GM12878 (cell line): ENCODE results near the gene PLEKHH1. TPM values are rescaled to one million over a fixed set of nuclear protein-coding genes. Genes with fewer than 3 reads are reported as not detected.

Experiments used
- ATAC-seq: fragments of 200-7000 bp; cut with Tn5 transposase; 3 replicates; pipeline ENCODE4 v1.9.1; 2020; ENCODE audit warnings: mild to moderate bottlenecking, moderate library complexity
- BruUV-seq: library from RNA; stranded (reverse); fragments of 400-500 nt; replicated peaks from 2 replicates; lab custom pipeline; 2021; lab: Mats Ljungman, UMichigan
- CTCF ChIA-PET: fragments of 300-600 bp; sonication (Branson Sonifier 250); formaldehyde crosslinking; extraction: SDS; loops from one replicate; lab custom pipeline; 2021; ENCODE audit warnings: inconsistent platforms; lab: Yijun Ruan, JAX
- POLR2A ChIA-PET: fragments of 350-600 bp; formaldehyde crosslinking; extraction: SDS; loops from one replicate; lab custom pipeline; 2021; ENCODE audit warnings: inconsistent platforms; lab: Charles Lee
- RAD21 ChIA-PET: fragments of 300-600 bp; sonication (Branson Sonifier 250); formaldehyde crosslinking; loops from one replicate; lab custom pipeline; 2023; ENCODE audit warnings: antibody characterized with exemption; ENCODE audit not compliant: unreplicated experiment; lab: Charles Lee
- SMC1A ChIA-PET: fragments of 300-600 bp; sonication (Branson Sonifier 250); formaldehyde crosslinking; loops from one replicate; lab custom pipeline; 2023; ENCODE audit not compliant: unreplicated experiment, uncharacterized antibody; lab: Charles Lee
- DNase-seq: peaks from one replicate; pipeline ENCODE4 v3.0.0-alpha.2; 2011; ENCODE audit warnings: low read depth, low spot score
- FAIRE-seq: peaks from 3 replicates; lab custom pipeline; 2011; peaks lifted over from hg19 to GRCh38; lab: Jason Lieb, UNC
- H2AFZ ChIP-seq: 2 replicates; pipeline ENCODE4 v1.6.0; 2011; ENCODE audit warnings: low read depth, low read length, control low read depth; ENCODE audit not compliant: control insufficient read depth
- H3K27ac ChIP-seq: 2 replicates; pipeline ENCODE4 v1.5.1; 2011; ENCODE audit warnings: control low read depth; ENCODE audit not compliant: control insufficient read depth, insufficient read depth
- H3K27me3 ChIP-seq, 2 experiments: replicated peaks in 1 of 2; 2 replicates each; pipeline versions ENCODE4 v1.6.0 to v1.6.1; 2011; ENCODE audit warnings: low read length in 1 of 2; ENCODE audit not compliant: control insufficient read depth in 2 of 2, insufficient read depth in 2 of 2
- H3K36me3 ChIP-seq, 2 experiments: 2 replicates each; pipeline ENCODE4 v1.5.1; 2011; ENCODE audit warnings: low read length in 1 of 2; ENCODE audit not compliant: control insufficient read depth in 2 of 2, insufficient read depth in 2 of 2
- H3K4me1 ChIP-seq: 2 replicates; pipeline ENCODE4 v1.6.1; 2011; ENCODE audit warnings: mild to moderate bottlenecking, low read length, moderate library complexity, mixed read lengths; ENCODE audit not compliant: control insufficient read depth, insufficient read depth
- H3K4me2 ChIP-seq: 2 replicates; pipeline ENCODE4 v1.6.0; 2011; ENCODE audit warnings: control low read depth; ENCODE audit not compliant: control insufficient read depth, insufficient read depth
- H3K4me3 ChIP-seq: fragments of 200-600 bp; sonication (generic); 2 replicates; pipeline ENCODE4 v1.5.1; 2016
- H3K79me2 ChIP-seq: 2 replicates; pipeline ENCODE4 v1.6.0; 2011; ENCODE audit warnings: low read length; ENCODE audit not compliant: control insufficient read depth, insufficient read depth
- H3K9ac ChIP-seq: 2 replicates; pipeline ENCODE4 v1.8.0; 2011; ENCODE audit warnings: low read length, control low read depth, mixed read lengths; ENCODE audit not compliant: control insufficient read depth, insufficient read depth
- H3K9me3 ChIP-seq: replicated peaks from 3 replicates; pipeline ENCODE4 v1.5.1; 2011; ENCODE audit warnings: mild to moderate bottlenecking, low read length; ENCODE audit not compliant: control insufficient read depth, insufficient read depth
- H4K20me1 ChIP-seq: 2 replicates; pipeline ENCODE4 v1.6.0; 2011; ENCODE audit not compliant: control insufficient read depth, insufficient read depth
- BRCA1 ChIP-seq: IDR thresholded peaks from 2 replicates; pipeline ENCODE4 v1.6.1; 2011; ENCODE audit warnings: low read depth, low read length, improper control_type of control experiment
- CEBPB ChIP-seq, 2 experiments: fragments of 150-350 bp in 1 of 2; IDR thresholded peaks; 2 replicates each; pipeline ENCODE4 v1.6.1; 2012 to 2014; ENCODE audit warnings: low read depth in 2 of 2, low read length in 2 of 2, borderline replicate concordance in 1 of 2, inconsistent platforms in 1 of 2
- EGR1 ChIP-seq, 2 experiments: IDR thresholded peaks; 1 replicate in 1 of 2; 2 replicates in 1 of 2; pipeline ENCODE4 v1.6.1; 2011 to 2012; ENCODE audit warnings: low read depth in 2 of 2, low read length in 2 of 2, borderline replicate concordance in 1 of 2, mild to moderate bottlenecking in 1 of 2, moderate library complexity in 1 of 2
- IKZF1 ChIP-seq: fragments of 450-650 bp; conservative IDR thresholded peaks from 2 replicates; pipeline ENCODE4 v1.6.1; 2017; ENCODE audit warnings: antibody characterized with exemption, mild to moderate bottlenecking
- IKZF2 ChIP-seq, 2 experiments: fragments of 450-650 bp; IDR thresholded peaks; 2 replicates each; pipeline ENCODE4 v1.6.1; 2017; ENCODE audit warnings: mild to moderate bottlenecking in 2 of 2, moderate library complexity in 2 of 2
- IRF4 ChIP-seq: IDR thresholded peaks from 2 replicates; pipeline ENCODE4 v1.6.1; 2011; ENCODE audit warnings: low read depth, low read length
- MTA3 ChIP-seq: IDR thresholded peaks from 2 replicates; pipeline ENCODE4 v1.6.1; 2012; ENCODE audit warnings: low read length, inconsistent platforms, borderline replicate concordance
- NFYA ChIP-seq: IDR thresholded peaks from 2 replicates; pipeline ENCODE4 v1.6.1; 2011; ENCODE audit warnings: low read depth, mild to moderate bottlenecking, low read length, improper control_type of control experiment, borderline replicate concordance
- NRF1 ChIP-seq: conservative IDR thresholded peaks from 2 replicates; pipeline ENCODE4 v1.6.1; 2011; ENCODE audit warnings: mild to moderate bottlenecking, low read depth, low read length, improper control_type of control experiment
- PML ChIP-seq: IDR thresholded peaks from 2 replicates; pipeline ENCODE4 v1.6.1; 2012; ENCODE audit warnings: low read length, inconsistent platforms
- POLR2AphosphoS5 ChIP-seq: IDR thresholded peaks from 2 replicates; pipeline ENCODE4 v1.6.1; 2011; ENCODE audit warnings: mild to moderate bottlenecking, low read length, inconsistent platforms
- RUNX3 ChIP-seq: IDR thresholded peaks from 2 replicates; pipeline ENCODE4 v1.6.1; 2012; ENCODE audit warnings: low read length, inconsistent platforms
- SMC3 ChIP-seq: IDR thresholded peaks from 2 replicates; pipeline ENCODE4 v1.6.1; 2011; ENCODE audit warnings: low read length, improper control_type of control experiment, borderline replicate concordance
- SUPT20H ChIP-seq: IDR thresholded peaks from 2 replicates; pipeline ENCODE4 v1.6.1; 2011; ENCODE audit warnings: low read depth, mild to moderate bottlenecking, low read length, moderate library complexity, borderline replicate concordance; ENCODE audit not compliant: control insufficient read depth
- ZNF217 ChIP-seq: fragments of 450-650 bp; IDR thresholded peaks from 2 replicates; pipeline ENCODE4 v1.6.1; 2017; ENCODE audit warnings: antibody characterized with exemption, mild to moderate bottlenecking
- WGBS: methylation state at CpG from one replicate; pipeline ENCODE4 v1.1.6; 2016; ENCODE audit warnings: low lambda C conversion rate; ENCODE audit not compliant: insufficient replicate concordance, insufficient coverage; ENCODE audit errors: missing lambda C conversion rate; 5-methylcytosine and 5-hydroxymethylcytosine counted together
- in situ Hi-C: fragments of 300-500 bp; cut with MboI; formaldehyde crosslinking; loops from 9 replicates; pipeline ENCODE4 v1.14.3; 2018; ENCODE audit warnings: mixed read lengths
- intact Hi-C: fragments of 100-400 bp; cut with micrococcal nuclease; formaldehyde crosslinking; loops from one replicate; pipeline ENCODE4 v1.14.2; 2022; ENCODE audit not compliant: unreplicated experiment
- polyA plus RNA-seq, 11 experiments: library from polyadenylated mRNA; depleted of rRNA in 4 of 11; unstranded in 6 of 11; stranded (reverse) in 5 of 11; fragments of >200 nt; fragmentation: Nextera tagmentation in 4 of 11; fragmentation: Illumina TruSeq in 1 of 11; extraction: Ambion mirVana in 4 of 11; extraction: Trizol in 1 of 11; gene quantifications; 1 replicate in 1 of 11; 2 replicates in 10 of 11; pipeline versions ENCODE4 v1.2.1 to v1.2.3, GENCODE V29; 2011 to 2016; ENCODE audit warnings: inconsistent platforms in 2 of 11, missing spikeins in 2 of 11, low read depth in 1 of 11
- total RNA-seq, 4 experiments: library from RNA; depleted of rRNA in 3 of 4; stranded (reverse); fragments of >200 nt in 3 of 4; fragmentation: Illumina TruSeq in 1 of 4; extraction: Trizol in 1 of 4; gene quantifications; 2 replicates each; pipeline versions ENCODE4 v1.2.1 to v1.2.3, GENCODE V29; 2013 to 2021
- TF ChIP-seq, protein P1 (sequence below): IDR thresholded peaks from 2 replicates; pipeline ENCODE4 v1.6.1; 2011; ENCODE audit warnings: low read depth, low read length, improper control_type of control experiment, borderline replicate concordance
- TF ChIP-seq, protein P2 (sequence below): fragments of 150-350 bp; IDR thresholded peaks from 2 replicates; pipeline ENCODE4 v1.6.1; 2016; ENCODE audit warnings: low read depth, low read length

The PLEKHH1 gene
- total and polyA plus RNA-seq, 10 of the 15 experiments (the other 5 are each of a cell fraction or from before 2014, with no cell fraction given), result 0.11 to 0.95 (median 0.41) TPM

DNA sequence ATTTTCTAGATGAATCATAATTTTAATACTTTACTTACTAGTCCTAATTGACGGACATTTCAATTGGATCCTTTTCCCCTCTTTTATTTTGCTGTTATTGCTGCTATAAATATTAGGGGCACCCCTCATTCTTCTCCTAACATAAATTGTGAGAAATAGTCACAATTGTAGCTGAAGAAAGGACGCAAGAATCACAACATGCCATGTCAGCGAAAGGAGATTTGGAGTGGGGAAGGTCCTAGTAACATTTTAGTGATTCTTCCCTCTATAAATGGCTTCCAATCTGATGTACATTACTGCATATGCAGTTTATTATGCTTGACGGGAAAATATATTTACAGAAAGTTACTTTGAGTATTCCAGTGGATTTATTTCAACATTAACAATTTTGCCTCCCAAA lies 7.7 kb upstream of the PLEKHH1 start (continued):
- TF ChIP-seq, protein P1, sequence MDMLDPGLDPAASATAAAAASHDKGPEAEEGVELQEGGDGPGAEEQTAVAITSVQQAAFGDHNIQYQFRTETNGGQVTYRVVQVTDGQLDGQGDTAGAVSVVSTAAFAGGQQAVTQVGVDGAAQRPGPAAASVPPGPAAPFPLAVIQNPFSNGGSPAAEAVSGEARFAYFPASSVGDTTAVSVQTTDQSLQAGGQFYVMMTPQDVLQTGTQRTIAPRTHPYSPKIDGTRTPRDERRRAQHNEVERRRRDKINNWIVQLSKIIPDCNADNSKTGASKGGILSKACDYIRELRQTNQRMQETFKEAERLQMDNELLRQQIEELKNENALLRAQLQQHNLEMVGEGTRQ, result no peak
- TF ChIP-seq, all 136 proteins: peak for 0

DNA sequence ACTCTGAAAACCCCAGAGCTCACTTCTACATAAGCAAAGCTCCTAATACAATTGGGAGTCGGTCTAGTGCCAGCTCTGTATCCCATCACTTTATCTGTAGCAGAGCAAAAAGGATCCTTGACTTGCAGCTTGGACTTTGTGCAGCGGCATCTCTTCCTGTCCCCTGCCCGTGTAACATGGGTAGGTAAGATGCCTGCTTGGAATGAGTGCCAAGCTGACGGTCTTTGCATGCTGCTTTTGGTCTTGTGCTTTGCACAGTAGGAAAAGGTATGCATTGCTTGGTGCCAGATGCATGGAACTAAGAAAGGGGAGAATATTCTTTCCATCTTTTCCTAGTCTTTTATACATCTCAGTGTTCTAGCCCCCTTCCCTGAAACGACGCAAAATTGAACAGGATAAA lies 6.9 kb upstream of the PLEKHH1 start:
- no peak overlapping the region for H3K27ac ChIP-seq
- ChIA-PET POLR2A (interaction anchor here (1.1 kb wide), 2 partner anchors 15 to 45 kb away, joined by 3 read pairs; no protein-coding TSS in a partner anchor), RAD21 (interaction anchor here (1.0 to 3.3 kb wide), 9 partner anchors 13 to 178 kb away, joined by 3 to 42 read pairs (median 4); no protein-coding TSS in a partner anchor), CTCF (interaction anchor here (0.6 to 5.5 kb wide), 28 partner anchors 8 to 1167 kb away, joined by 3 to 106 read pairs (median 7); partner anchors contain the start of genes RDH11 and TMEM229B), SMC1A (interaction anchor here (0.6 to 5.3 kb wide), 10 partner anchors 15 to 222 kb away, joined by 3 to 54 read pairs (median 8); partner anchors contain the start of gene PIGH)
- H3K36me3 ChIP-seq, result no peaks in the 10 kb centered on the region
- no peak for DNase-seq
- no peak overlapping the region for H2AFZ ChIP-seq
- no peaks in the 10 kb centered on the region for H3K9me3 ChIP-seq
- H3K4me3 ChIP-seq, result no peak overlapping the region
- no peaks in the 10 kb centered on the region for H3K79me2 ChIP-seq
- WGBS, result 65% methylated on average over 6 of the region's 6 CpGs
- peaks cover 0 to 8% of the 10 kb centered on the region in 2 experiments; a peak in 1 of 4 replicates for H3K27me3 ChIP-seq
- H4K20me1 ChIP-seq, result no peaks in the 10 kb centered on the region
- in situ Hi-C loops, result no loop called here
- BruUV-seq, result no TSS peak
- no peak for FAIRE-seq
- H3K9ac ChIP-seq, result no peak overlapping the region
- no peak overlapping the region for H3K4me2 ChIP-seq
- TF ChIP-seq IKZF2 (IDR thresholded peaks at IDR 0.05) (no peak), NRF1 (no peak), RUNX3 (no peak), SUPT20H (no peak), MTA3 (no peak), NFYA (no peak), IKZF1 (no peak), CEBPB (IDR thresholded peaks at IDR 0.05; ENCODE audit: borderline replicate concordance in 1 of 2, low read depth in 2 of 2, low read length in 2 of 2) (no peak), SMC3 (no peak), PML (no peak), EGR1 (IDR thresholded peaks at IDR 0.05; ENCODE audit: borderline replicate concordance in 1 of 2, low read depth in 2 of 2, low read length in 2 of 2) (no peak), POLR2AphosphoS5 (no peak), BRCA1 (no peak), IRF4 (no peak), ZNF217 (no peak)
- TF ChIP-seq, protein P2, sequence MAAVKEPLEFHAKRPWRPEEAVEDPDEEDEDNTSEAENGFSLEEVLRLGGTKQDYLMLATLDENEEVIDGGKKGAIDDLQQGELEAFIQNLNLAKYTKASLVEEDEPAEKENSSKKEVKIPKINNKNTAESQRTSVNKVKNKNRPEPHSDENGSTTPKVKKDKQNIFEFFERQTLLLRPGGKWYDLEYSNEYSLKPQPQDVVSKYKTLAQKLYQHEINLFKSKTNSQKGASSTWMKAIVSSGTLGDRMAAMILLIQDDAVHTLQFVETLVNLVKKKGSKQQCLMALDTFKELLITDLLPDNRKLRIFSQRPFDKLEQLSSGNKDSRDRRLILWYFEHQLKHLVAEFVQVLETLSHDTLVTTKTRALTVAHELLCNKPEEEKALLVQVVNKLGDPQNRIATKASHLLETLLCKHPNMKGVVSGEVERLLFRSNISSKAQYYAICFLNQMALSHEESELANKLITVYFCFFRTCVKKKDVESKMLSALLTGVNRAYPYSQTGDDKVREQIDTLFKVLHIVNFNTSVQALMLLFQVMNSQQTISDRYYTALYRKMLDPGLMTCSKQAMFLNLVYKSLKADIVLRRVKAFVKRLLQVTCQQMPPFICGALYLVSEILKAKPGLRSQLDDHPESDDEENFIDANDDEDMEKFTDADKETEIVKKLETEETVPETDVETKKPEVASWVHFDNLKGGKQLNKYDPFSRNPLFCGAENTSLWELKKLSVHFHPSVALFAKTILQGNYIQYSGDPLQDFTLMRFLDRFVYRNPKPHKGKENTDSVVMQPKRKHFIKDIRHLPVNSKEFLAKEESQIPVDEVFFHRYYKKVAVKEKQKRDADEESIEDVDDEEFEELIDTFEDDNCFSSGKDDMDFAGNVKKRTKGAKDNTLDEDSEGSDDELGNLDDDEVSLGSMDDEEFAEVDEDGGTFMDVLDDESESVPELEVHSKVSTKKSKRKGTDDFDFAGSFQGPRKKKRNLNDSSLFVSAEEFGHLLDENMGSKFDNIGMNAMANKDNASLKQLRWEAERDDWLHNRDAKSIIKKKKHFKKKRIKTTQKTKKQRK, result no peak
- ATAC-seq, result no peak
- intact Hi-C loops, result loop anchor here (1.0 to 2.0 kb wide), 3 partner anchors 45 to 179 kb away; no protein-coding TSS in a partner anchor
- H3K4me1 ChIP-seq, result no peaks in the 10 kb centered on the region
